ENCODE results near the gene AGXT.

AGXT gene

GRCh38 chr2:240896394-240896793, 27.8 kb downstream of the AGXT start:
- DNase-seq (ENCODE audit: extremely low read depth in 1 of 2, low read depth in 1 of 2), result no peak

GRCh38 chr2:240896871-240897692, 28.5 kb downstream of the AGXT start:
- DNase-seq (ENCODE audit: extremely low read depth in 1 of 2, low read depth in 1 of 2), result no peak

- DNase-seq (ENCODE audit: extremely low read depth in 1 of 2, low read depth in 1 of 2), result no peak
Observed at GRCh38 chr2:240898108-240898730, 29.6 kb downstream of the AGXT start.

GRCh38 chr2:240898731-240899467, 30.3 kb downstream of the AGXT start:
- DNase-seq (ENCODE audit: extremely low read depth in 1 of 2, low read depth in 1 of 2), result no peak

GRCh38 chr2:240899468-240899865, 30.8 kb downstream of the AGXT start:
- DNase-seq (ENCODE audit: extremely low read depth in 1 of 2, low read depth in 1 of 2), result no peak

GRCh38 chr2:240900141-240900860, 31.7 kb downstream of the AGXT start:
- no peak for DNase-seq (ENCODE audit: extremely low read depth in 1 of 2, low read depth in 1 of 2)

- DNase-seq (ENCODE audit: extremely low read depth in 1 of 2, low read depth in 1 of 2), result no peak
Observed at GRCh38 chr2:240901986-240902614, 33.5 kb downstream of the AGXT start.

- no peak for DNase-seq (ENCODE audit: extremely low read depth in 1 of 2, low read depth in 1 of 2)
Observed at GRCh38 chr2:240902615-240903041, 34.0 kb downstream of the AGXT start.

GRCh38 chr2:240903191-240904060, 34.8 kb downstream of the AGXT start:
- no peak for DNase-seq (ENCODE audit: extremely low read depth in 1 of 2, low read depth in 1 of 2)

GRCh38 chr2:240904216-240905175, 35.9 kb downstream of the AGXT start:
- DNase-seq (ENCODE audit: extremely low read depth in 1 of 2, low read depth in 1 of 2), result no peak

- no peak for DNase-seq (ENCODE audit: extremely low read depth in 1 of 2, low read depth in 1 of 2)
Observed at GRCh38 chr2:240905176-240905781, 36.7 kb downstream of the AGXT start.

GRCh38 chr2:240906141-240906910, 37.7 kb downstream of the AGXT start, which contains the start of gene CROCC2:
CROCC2 (plus strand) TSS chr2:240906336; CDS start chr2:240906514, 178 bp downstream.
- DNase-seq (ENCODE audit: extremely low read depth in 1 of 2, low read depth in 1 of 2), result no peak

GRCh38 chr2:240906911-240907590, 38.4 kb downstream of the AGXT start:
- DNase-seq (ENCODE audit: extremely low read depth in 1 of 2, low read depth in 1 of 2), result no peak

- DNase-seq (ENCODE audit: extremely low read depth in 1 of 2, low read depth in 1 of 2), result no peak
Observed at GRCh38 chr2:240909216-240909974, 40.8 kb downstream of the AGXT start.

GRCh38 chr2:240911641-240912265, 43.1 kb downstream of the AGXT start:
- no peak for DNase-seq (ENCODE audit: extremely low read depth in 1 of 2, low read depth in 1 of 2)

All from activated CD8-positive, alpha-beta memory T cell treated with anti-CD3 and anti-CD28 coated beads for 1 hour (primary cell).